ENCODE results near the gene TP53I3. TPM values are rescaled to one million over a fixed set of nuclear protein-coding genes. Genes with fewer than 3 reads are reported as not detected.

Gene TP53I3
- total RNA-seq, 1 donor from 2014 or later = 81.5 TPM

GRCh38 chr2:24123195-24123921, 38.7 kb upstream of the TP53I3 start, which contains the start of the genes FAM228B and PFN4:
TSS of gene FAM228B (plus strand) at chr2:24123469. CDS start at chr2:24124362, 893 bp downstream.
TSS of gene PFN4 (minus strand) at chr2:24123334. CDS start at chr2:24122535, 799 bp downstream.
- DNase-seq (ENCODE audit: low spot score) = peak; percentile 65
- H3K36me3 Mint-ChIP-seq (ENCODE audit: low read depth, unreplicated experiment) = no peaks in the 10 kb centered on the region
- peaks cover 2% of the 10 kb centered on the region for H3K27me3 Mint-ChIP-seq (ENCODE audit: unreplicated experiment)
- peak within 1 kb of the TSS; percentile 42 for H3K27ac Mint-ChIP-seq (ENCODE audit: unreplicated experiment)
- peak within 1 kb of the TSS; percentile 93 for H3K4me3 Mint-ChIP-seq (ENCODE audit: unreplicated experiment)
- peaks cover 7% of the 10 kb centered on the region for H3K4me1 Mint-ChIP-seq (ENCODE audit: unreplicated experiment)
- no peak for TF ChIP-seq CTCF (IDR thresholded peaks at IDR 0.05; ENCODE audit: unreplicated experiment)
- H3K9me3 Mint-ChIP-seq (ENCODE audit: unreplicated experiment) = no peaks in the 10 kb centered on the region

GRCh38 chr2:24122366-24123194, 37.9 kb upstream of the TP53I3 start:
- peaks cover 3% of the 10 kb centered on the region for H3K27me3 Mint-ChIP-seq (ENCODE audit: unreplicated experiment)
- no peaks in the 10 kb centered on the region for H3K9me3 Mint-ChIP-seq (ENCODE audit: unreplicated experiment)
- H3K36me3 Mint-ChIP-seq (ENCODE audit: low read depth, unreplicated experiment) = no peaks in the 10 kb centered on the region
- peaks cover 7% of the 10 kb centered on the region for H3K4me1 Mint-ChIP-seq (ENCODE audit: unreplicated experiment)
- TF ChIP-seq CTCF (IDR thresholded peaks at IDR 0.05; ENCODE audit: unreplicated experiment) = no peak
- H3K4me3 Mint-ChIP-seq (ENCODE audit: unreplicated experiment) = peak overlapping the region; percentile 93
- H3K27ac Mint-ChIP-seq (ENCODE audit: unreplicated experiment) = peak overlapping the region; percentile 42
- no peak for DNase-seq (ENCODE audit: low spot score)

GRCh38 chr2:24121469-24121868, 36.8 kb upstream of the TP53I3 start:
- Mint-ChIP-seq H3K36me3 (ENCODE audit: low read depth, unreplicated experiment) (no peaks in the 10 kb centered on the region), H3K9me3 (ENCODE audit: unreplicated experiment) (no peaks in the 10 kb centered on the region), H3K27ac (ENCODE audit: unreplicated experiment) (no peak overlapping the region), H3K4me3 (ENCODE audit: unreplicated experiment) (no peak overlapping the region), H3K4me1 (ENCODE audit: unreplicated experiment) (peaks cover 7% of the 10 kb centered on the region), H3K27me3 (ENCODE audit: unreplicated experiment) (peaks cover 3% of the 10 kb centered on the region)
- no peak for DNase-seq (ENCODE audit: low spot score)
- TF ChIP-seq CTCF (IDR thresholded peaks at IDR 0.05; ENCODE audit: unreplicated experiment) = no peak

GRCh38 chr2:24121066-24121465, 36.4 kb upstream of the TP53I3 start:
- H3K9me3 Mint-ChIP-seq (ENCODE audit: unreplicated experiment) = no peaks in the 10 kb centered on the region
- no peak for TF ChIP-seq CTCF (IDR thresholded peaks at IDR 0.05; ENCODE audit: unreplicated experiment)
- H3K36me3 Mint-ChIP-seq (ENCODE audit: low read depth, unreplicated experiment) = no peaks in the 10 kb centered on the region
- H3K27ac Mint-ChIP-seq (ENCODE audit: unreplicated experiment) = no peak overlapping the region
- peaks cover 3% of the 10 kb centered on the region for H3K27me3 Mint-ChIP-seq (ENCODE audit: unreplicated experiment)
- DNase-seq (ENCODE audit: low spot score) = no peak
- H3K4me3 Mint-ChIP-seq (ENCODE audit: unreplicated experiment) = no peak overlapping the region
- peaks cover 7% of the 10 kb centered on the region for H3K4me1 Mint-ChIP-seq (ENCODE audit: unreplicated experiment)

All from endothelial cell (in vitro differentiated cells).